Measurements from ENCODE around the gene OR10H1. TPM values are rescaled to one million over a fixed set of nuclear protein-coding genes. Genes with fewer than 3 reads are reported as not detected.

Gene OR10H1
- total RNA-seq, result not detected

DNA sequence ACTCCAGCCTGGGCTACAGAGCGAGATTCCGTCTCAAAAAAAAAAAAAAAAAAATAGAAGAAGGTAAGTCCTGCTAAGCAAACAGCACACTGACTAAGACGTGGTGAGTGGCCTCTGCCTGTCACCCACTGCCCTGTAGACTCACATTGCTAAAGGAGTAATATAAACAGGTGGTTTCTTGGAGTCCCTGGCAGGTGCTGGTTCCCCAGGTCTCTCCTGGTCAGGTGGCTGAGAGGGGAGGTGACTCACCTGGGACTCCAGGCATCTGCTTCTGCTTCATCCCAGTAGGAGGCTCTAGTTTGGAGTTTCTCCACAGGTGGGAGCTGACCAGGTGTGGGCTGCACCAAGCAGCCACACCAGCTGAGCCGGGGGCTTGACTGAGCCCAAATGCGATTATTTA lies at the start of gene OR10H1:
Gene OR10H1, minus strand, starts transcription at position 359 of the 400 bp plus-strand sequence. CDS start 7,627 bp downstream, outside the sequence.
- DNase-seq (ENCODE audit: low spot score) (no peak), ATAC-seq (ENCODE audit: low FRiP score) (no peak)
- TF ChIP-seq CTCF (IDR thresholded peaks at IDR 0.05), result no peak

GRCh38 chr19:15864824-15865223 lies 49.4 kb upstream of the OR10H1 start:
- no peak for DNase-seq (ENCODE audit: low spot score)
- TF ChIP-seq CTCF (IDR thresholded peaks at IDR 0.05), result no peak
- no peak for ATAC-seq (ENCODE audit: low FRiP score)

- no peak for DNase-seq (ENCODE audit: low spot score)
- TF ChIP-seq CTCF (IDR thresholded peaks at IDR 0.05), result no peak
- no peak for ATAC-seq (ENCODE audit: low FRiP score)
Measured at GRCh38 chr19:15863272-15863671, 47.8 kb upstream of the OR10H1 start.

GRCh38 chr19:15862444-15862843 lies 47.0 kb upstream of the OR10H1 start:
- no peak for TF ChIP-seq CTCF (IDR thresholded peaks at IDR 0.05)
- ATAC-seq (ENCODE audit: low FRiP score), result no peak

DNA sequence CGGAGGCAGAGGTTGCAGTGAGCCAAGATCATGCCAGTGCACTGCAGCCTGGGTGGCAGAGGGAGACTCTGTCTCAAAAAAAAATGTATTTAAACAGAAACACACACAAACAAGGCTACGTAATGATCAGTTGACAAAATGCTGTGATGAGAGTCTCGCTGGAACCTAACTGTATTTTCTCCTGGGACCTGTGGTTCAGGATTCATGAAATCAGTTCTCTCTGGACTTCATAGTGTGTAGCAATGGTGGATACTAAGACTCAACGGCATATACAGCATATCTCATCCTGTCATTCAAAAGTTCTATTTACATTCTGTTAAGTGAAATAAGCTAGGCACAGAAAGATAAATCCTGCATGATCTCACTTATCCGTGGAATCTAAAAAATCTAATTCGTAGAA lies 45.1 kb upstream of the OR10H1 start:
- ATAC-seq (ENCODE audit: low FRiP score) (no peak), DNase-seq (ENCODE audit: low spot score) (no peak)
- no peak for TF ChIP-seq CTCF (IDR thresholded peaks at IDR 0.05)

More at GRCh38 chr19:15862444-15862843, 47.0 kb upstream of the OR10H1 start:
- no peak for DNase-seq (ENCODE audit: low spot score)

DNA sequence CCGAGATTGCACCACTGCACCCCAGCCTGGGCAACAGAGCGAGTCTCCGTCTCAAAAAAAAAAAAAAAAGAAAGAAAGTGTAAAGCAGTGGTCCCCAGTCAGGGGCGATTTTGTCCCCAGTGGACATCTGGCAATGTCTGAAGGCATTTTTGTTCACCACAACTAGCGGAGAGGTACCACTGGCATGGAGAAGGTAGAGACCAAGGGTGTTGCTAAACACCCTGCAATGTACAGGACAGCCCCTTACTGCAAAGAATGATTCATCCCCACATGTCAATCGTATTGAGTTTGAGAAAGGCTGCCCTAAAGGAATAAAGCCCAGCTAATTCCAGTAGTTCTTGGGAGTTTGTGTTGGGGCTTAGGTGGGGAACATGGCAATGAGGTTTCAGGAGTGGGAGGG lies 43.7 kb upstream of the OR10H1 start:
- ATAC-seq (ENCODE audit: low FRiP score), result no peak
- TF ChIP-seq CTCF (IDR thresholded peaks at IDR 0.05), result no peak
- DNase-seq (ENCODE audit: low spot score), result no peak

- no peak for TF ChIP-seq CTCF (IDR thresholded peaks at IDR 0.05)
- ATAC-seq (ENCODE audit: low FRiP score) (no peak), DNase-seq (ENCODE audit: low spot score) (no peak)
Measured at GRCh38 chr19:15850385-15850784, 34.9 kb upstream of the OR10H1 start.
